ENCODE data around the gene FLNA.

The FLNA gene

DNA sequence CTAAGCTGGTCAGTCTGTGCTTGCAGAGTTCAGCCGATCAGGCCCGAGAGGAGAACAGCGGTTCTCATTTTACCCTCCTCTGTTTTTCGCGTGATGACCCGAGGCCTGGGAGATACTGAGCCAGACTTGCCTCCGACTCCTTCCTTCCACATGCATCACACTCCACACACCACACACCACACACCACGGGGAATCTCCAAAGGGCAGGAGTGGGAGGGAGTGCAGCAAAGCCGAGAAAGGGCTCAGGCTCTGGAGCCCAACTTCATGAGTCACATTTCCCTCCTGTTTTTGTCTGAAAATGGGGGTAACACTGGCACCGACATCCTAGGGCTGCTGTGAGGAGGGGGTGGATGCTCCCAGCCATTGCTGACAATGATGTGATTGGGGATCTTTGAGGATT is 39.9 kb downstream of the FLNA start:
- DNase-seq (ENCODE audit: low read depth): no peak
- H3K4me3 ChIP-seq (ENCODE audit: low read depth, low read length): no peak overlapping the region
- TF ChIP-seq, protein P1, sequence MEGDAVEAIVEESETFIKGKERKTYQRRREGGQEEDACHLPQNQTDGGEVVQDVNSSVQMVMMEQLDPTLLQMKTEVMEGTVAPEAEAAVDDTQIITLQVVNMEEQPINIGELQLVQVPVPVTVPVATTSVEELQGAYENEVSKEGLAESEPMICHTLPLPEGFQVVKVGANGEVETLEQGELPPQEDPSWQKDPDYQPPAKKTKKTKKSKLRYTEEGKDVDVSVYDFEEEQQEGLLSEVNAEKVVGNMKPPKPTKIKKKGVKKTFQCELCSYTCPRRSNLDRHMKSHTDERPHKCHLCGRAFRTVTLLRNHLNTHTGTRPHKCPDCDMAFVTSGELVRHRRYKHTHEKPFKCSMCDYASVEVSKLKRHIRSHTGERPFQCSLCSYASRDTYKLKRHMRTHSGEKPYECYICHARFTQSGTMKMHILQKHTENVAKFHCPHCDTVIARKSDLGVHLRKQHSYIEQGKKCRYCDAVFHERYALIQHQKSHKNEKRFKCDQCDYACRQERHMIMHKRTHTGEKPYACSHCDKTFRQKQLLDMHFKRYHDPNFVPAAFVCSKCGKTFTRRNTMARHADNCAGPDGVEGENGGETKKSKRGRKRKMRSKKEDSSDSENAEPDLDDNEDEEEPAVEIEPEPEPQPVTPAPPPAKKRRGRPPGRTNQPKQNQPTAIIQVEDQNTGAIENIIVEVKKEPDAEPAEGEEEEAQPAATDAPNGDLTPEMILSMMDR (IDR thresholded peaks at IDR 0.05; ENCODE audit: insufficient read depth, low read depth, low read length, missing control alignments): no peak

DNA sequence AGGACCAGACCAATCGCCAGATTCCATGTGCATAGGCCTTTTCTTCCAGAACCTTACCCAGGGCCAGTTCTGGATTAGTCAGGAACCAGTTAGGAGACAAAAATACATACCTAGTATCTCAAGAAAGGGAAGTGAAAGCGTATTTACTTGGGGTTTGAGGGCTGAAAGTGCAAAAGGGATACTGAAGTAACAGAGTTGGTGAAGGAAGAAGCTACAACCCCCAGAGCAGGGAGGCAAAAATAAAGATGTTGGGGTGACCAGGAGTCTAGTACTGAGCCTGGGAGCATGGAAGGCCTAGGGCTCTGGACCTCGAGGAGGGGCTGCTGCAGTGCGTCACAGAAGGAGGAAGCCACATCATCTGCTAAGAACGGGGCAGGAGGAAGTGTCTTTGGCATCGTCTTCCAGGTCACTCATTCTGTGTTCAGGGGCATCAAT is 40.6 kb downstream of the FLNA start:
- DNase-seq (ENCODE audit: low read depth): peak; percentile 69
- no peak overlapping the region for H3K4me3 ChIP-seq (ENCODE audit: low read depth, low read length)
- TF ChIP-seq, protein P1 (IDR thresholded peaks at IDR 0.05; ENCODE audit: insufficient read depth, low read depth, low read length, missing control alignments): no peak

DNA sequence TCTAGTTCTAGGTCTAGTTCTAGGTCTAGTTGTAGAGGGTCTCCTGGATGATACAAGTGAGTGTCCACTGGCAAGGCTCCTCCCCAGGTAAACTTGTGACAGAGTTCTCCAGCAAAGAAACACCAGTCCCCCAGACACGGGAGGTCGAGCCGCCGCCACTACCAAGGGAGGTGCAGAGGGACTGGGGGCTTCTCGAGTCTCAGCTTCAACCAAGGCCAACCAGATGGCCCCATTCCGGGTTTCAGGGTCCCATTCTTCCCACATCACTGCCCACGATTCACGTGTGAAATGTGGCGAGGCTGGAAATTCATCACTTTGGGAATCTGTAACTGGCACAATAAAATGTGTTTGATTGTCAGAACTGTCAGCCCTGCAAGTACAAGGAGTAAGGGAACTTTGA is 41.3 kb downstream of the FLNA start:
- TF ChIP-seq, protein P1 (IDR thresholded peaks at IDR 0.05; ENCODE audit: insufficient read depth, low read depth, low read length, missing control alignments): no peak
- DNase-seq (ENCODE audit: low read depth): no peak
- no peak overlapping the region for H3K4me3 ChIP-seq (ENCODE audit: low read depth, low read length)

DNA sequence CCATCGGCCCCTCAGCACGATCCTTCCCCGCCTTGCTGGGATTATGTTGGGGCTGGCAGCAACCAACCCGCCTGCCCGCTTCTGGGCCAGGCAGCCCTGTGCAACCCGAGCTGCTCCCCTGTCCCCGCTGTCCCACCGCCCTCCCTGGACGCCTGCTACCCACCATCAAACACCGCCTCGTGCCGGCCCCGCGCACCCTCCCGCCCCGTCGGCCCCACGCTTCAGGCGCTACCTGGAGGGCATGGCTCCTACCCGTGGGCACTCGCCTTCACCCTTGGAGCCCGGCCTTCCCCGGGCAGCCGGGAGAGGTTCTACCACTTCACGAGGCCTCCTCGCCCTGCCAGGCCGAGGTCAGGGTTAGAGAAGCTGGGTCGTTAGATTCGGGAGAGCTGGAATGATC is 41.9 kb downstream of the FLNA start:
- TF ChIP-seq, protein P1 (IDR thresholded peaks at IDR 0.05; ENCODE audit: insufficient read depth, low read depth, low read length, missing control alignments): no peak
- no peak for DNase-seq (ENCODE audit: low read depth)
- H3K4me3 ChIP-seq (ENCODE audit: low read depth, low read length): no peak overlapping the region

DNA sequence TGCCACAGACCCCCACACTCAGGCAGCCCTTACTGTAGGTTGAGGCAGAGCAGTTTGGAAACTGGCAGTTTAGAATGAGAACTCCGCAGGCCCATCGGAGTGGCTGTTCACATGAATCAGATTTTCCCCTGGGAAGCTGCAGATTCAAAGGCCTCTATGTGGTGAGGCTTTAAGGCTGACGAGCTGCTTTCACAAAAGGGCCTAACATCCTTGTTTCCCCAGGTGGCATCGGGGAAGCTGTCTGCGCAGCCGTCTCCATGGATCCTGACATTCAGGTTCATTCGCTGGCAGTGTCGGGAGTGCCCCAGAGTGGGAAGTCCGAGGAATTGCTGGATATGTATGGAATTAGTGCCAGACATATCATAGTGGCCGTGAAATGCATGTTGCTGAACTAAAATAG is 45.1 kb downstream of the FLNA start:
- no peak for DNase-seq (ENCODE audit: low read depth)
- TF ChIP-seq, protein P1 (IDR thresholded peaks at IDR 0.05; ENCODE audit: insufficient read depth, low read depth, low read length, missing control alignments): no peak
- no peak overlapping the region for H3K4me3 ChIP-seq (ENCODE audit: low read depth, low read length)

DNA sequence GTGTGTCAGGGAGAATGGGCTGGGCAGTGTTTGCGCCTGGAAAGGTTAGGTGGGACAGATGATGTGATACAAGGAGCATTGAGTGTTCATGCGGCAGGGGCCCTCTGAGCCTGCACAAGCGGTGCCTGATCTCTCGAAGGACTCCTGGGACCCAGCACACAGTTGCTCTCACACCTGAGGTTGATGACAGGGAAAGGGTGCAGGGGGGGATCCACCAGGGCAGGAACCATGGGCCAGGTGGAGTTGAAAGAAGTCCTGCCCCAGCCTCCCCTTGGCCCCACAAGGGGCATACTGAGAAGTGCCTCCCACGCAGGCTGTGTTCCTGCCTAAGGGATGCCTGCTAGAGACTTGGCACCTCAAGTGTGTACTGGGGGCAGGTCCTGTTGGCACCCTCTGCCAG is 45.8 kb downstream of the FLNA start:
- TF ChIP-seq, protein P1 (IDR thresholded peaks at IDR 0.05; ENCODE audit: insufficient read depth, low read depth, low read length, missing control alignments): no peak
- no peak overlapping the region for H3K4me3 ChIP-seq (ENCODE audit: low read depth, low read length)
- no peak for DNase-seq (ENCODE audit: low read depth)

DNA sequence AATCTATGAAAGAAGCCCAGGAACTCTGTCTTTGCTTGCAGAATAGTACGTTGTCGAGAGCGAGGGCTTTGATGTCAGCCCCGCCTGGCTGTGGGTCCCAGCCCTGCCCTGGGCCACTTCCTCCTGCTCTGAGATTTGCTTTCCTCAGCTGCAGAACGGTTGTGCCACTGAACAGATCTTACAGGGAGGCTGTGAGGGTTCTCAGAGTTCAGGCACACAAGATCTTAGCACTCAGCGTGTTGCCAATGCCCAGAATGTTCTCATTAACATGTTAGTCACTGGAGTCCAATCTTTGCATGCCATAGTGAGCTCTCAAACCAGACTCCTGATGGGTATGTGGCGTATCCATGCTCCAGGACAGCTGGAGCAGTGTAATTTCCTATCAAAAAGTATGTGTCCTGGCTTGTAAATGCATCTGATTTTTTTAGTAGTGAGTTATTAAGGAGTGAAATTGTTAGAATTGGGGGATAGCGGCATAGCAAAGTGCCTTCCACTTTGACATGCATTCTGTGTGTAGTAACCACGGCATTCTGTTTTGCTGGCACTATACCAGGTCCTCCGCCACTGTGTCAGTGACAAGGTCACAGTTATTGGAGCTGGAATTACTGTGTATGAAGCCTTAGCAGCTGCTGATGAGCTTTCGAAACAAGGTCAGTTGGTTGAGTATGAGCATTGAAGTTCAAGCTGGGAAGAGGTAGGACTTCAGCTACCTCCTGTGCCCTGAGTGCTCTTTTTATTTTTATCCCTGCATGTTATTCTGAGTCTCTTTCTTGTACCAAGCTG is 47.2 kb downstream of the FLNA start:
- DNase-seq (ENCODE audit: low read depth): no peak
- TF ChIP-seq, protein P1 (IDR thresholded peaks at IDR 0.05; ENCODE audit: insufficient read depth, low read depth, low read length, missing control alignments): no peak
- no peak overlapping the region for H3K4me3 ChIP-seq (ENCODE audit: low read depth, low read length)

All from GM12865 (cell line).